Small intestine (tissue), 7 donors: ENCODE data around the gene CHN2. TPM values are rescaled to one million over a fixed set of nuclear protein-coding genes. Genes with fewer than 3 reads are reported as not detected.

Experiments
- DNase-seq, 2 donors: peaks; one replicate each; pipeline versions ENCODE4 v3.0.0 to v3.0.0-alpha.2; 2013
- FAIRE-seq: peaks from 2 replicates; lab custom pipeline; 2012; peaks lifted over from hg19 to GRCh38; lab: Jason Lieb, UNC
- H3K27ac ChIP-seq, 3 donors: one replicate each; pipeline ENCODE4 v1.5.1; 2013; ENCODE audit warnings: low read length in 2 of 3, mild to moderate bottlenecking in 2 of 3, control low read depth in 1 of 3, inconsistent platforms in 1 of 3, low read depth in 1 of 3, moderate library complexity in 1 of 3
- H3K27me3 ChIP-seq, 3 donors: one replicate each; pipeline ENCODE4 v1.6.1; 2013; ENCODE audit warnings: low read length in 3 of 3, inconsistent platforms in 1 of 3; ENCODE audit not compliant: control insufficient read depth in 3 of 3, insufficient read depth in 3 of 3
- H3K36me3 ChIP-seq, 3 donors: one replicate each; pipeline ENCODE4 v1.6.1; 2013; ENCODE audit warnings: low read length in 3 of 3, inconsistent platforms in 1 of 3, low read depth in 1 of 3, mild to moderate bottlenecking in 1 of 3, moderate library complexity in 1 of 3; ENCODE audit not compliant: control insufficient read depth in 3 of 3, insufficient read depth in 2 of 3
- H3K4me1 ChIP-seq, 3 donors: one replicate each; pipeline ENCODE4 v1.6.1; 2013; ENCODE audit warnings: low read length in 2 of 3, inconsistent platforms in 1 of 3, low read depth in 1 of 3, mild to moderate bottlenecking in 1 of 3, moderate library complexity in 1 of 3; ENCODE audit not compliant: control insufficient read depth in 3 of 3, insufficient read depth in 2 of 3
- H3K4me3 ChIP-seq, 3 donors: one replicate each; pipeline ENCODE4 v1.5.1; 2013; ENCODE audit warnings: low read length in 3 of 3, control low read depth in 1 of 3, inconsistent platforms in 1 of 3, low read depth in 1 of 3, mild to moderate bottlenecking in 1 of 3, moderate library complexity in 1 of 3
- H3K9me3 ChIP-seq, 2 donors: one replicate each; pipeline ENCODE4 v1.6.1; 2013; ENCODE audit warnings: low read depth in 1 of 2, low read length in 1 of 2; ENCODE audit not compliant: control insufficient read depth in 2 of 2, insufficient read depth in 1 of 2
- WGBS, 3 donors: extraction: QIAGEN DNeasy Blood & Tissue Kit; methylation state at CpG; one replicate each; pipeline ENCODE4 v1.1.7; 2013; 5-methylcytosine and 5-hydroxymethylcytosine counted together
- polyA plus RNA-seq, 4 donors: library from polyadenylated mRNA; stranded (reverse) in 3 of 4; unstranded in 1 of 4; fragments of 200-250 nt in 3 of 4; fragments of 120-200 nt in 1 of 4; gene quantifications; one replicate each; pipeline versions ENCODE4 v1.2.1 to v1.2.3, GENCODE V29; 2013
- donor health status: healthy with polysubstance abuse.
- donor health status: control.
- donor health status: control.
- donor health status: Bipolar disorder and iron deficiency.
- donor health status: healthy.

Gene CHN2
- polyA plus RNA-seq, 4 donors: 22.3 to 124 (median 45.2) TPM

DNA sequence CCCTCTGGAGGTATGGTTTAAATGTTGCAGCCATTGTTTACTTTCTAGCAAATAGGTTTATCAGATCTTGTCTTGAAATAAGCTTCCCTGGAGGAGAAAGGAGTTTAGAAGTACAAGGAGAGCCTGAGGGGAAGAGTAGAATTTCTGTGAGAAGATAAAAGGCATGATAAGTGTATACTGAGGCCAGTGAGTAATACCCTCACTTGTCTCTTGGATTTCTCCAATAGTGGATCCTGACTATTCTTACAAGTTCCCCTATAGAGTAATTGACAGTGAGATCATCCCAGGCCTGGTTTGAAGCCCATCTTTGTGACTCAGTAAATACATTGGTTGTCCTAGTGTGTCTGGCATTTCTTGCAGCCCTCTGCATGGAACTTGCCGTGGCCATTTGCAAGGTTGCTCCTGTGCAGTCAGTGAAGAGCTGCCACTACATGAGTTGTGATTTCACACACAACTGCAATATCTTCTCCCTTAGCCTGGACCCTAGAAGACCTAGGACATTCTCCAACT is 41.6 kb downstream of the CHN2 start:
- 95 to 100% (median 96%) methylated on average over 1 of the region's 1 CpG for WGBS, 3 donors
- no peak overlapping the region for H3K27ac ChIP-seq
- DNase-seq (no peak), FAIRE-seq (no peak)
- peaks cover 0 to 4% of the 10 kb centered on the region in 2 donors for H3K9me3 ChIP-seq
- no peak overlapping the region for H3K4me3 ChIP-seq
- no peaks in the 10 kb centered on the region for H3K27me3 ChIP-seq
- peaks cover 0 to 6% (median 2%) of the 10 kb centered on the region in 3 donors for H3K36me3 ChIP-seq
- H3K4me1 ChIP-seq: peaks cover 0 to 4% (median 2%) of the 10 kb centered on the region in 3 donors

DNA sequence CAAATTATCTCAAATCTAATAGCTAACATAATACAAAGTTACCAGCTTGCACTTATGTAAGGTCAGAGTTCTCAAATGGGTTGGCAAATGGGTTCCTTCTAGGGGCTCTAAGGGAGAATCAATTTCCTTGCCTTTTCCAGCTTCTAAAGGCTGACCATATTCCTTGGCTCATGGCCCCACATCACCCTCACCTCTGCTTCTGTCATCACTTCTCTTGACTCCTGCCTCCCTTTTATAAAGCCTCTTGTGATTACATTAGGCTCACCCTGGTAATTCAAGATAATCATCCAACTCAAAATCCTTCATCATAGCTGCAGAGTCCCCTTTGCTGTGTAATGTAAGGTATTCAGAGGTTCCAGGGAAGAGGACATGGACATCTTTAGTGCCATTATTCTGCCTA is 42.1 kb downstream of the CHN2 start:
- Histone ChIP-seq H3K27me3 (no peaks in the 10 kb centered on the region), H3K27ac (no peak overlapping the region), H3K4me1 (peaks cover 0 to 4% (median 2%) of the 10 kb centered on the region in 3 donors), H3K9me3 (peaks cover 0 to 5% of the 10 kb centered on the region in 2 donors), H3K36me3 (peaks cover 0 to 6% (median 2%) of the 10 kb centered on the region in 3 donors), H3K4me3 (no peak overlapping the region)
- DNase-seq: no peak
- FAIRE-seq: no peak

- peaks cover 0 to 5% of the 10 kb centered on the region in 2 donors for H3K9me3 ChIP-seq
- no peak for DNase-seq
- WGBS, 3 donors: 84 to 98% (median 88%) methylated on average over 3 of the region's 3 CpGs
- H3K27me3 ChIP-seq: no peaks in the 10 kb centered on the region
- peaks cover 0 to 4% (median 2%) of the 10 kb centered on the region in 3 donors for H3K4me1 ChIP-seq
- H3K4me3 ChIP-seq: no peak overlapping the region
- peaks cover 0 to 6% (median 2%) of the 10 kb centered on the region in 3 donors for H3K36me3 ChIP-seq
- FAIRE-seq: no peak
- H3K27ac ChIP-seq: no peak overlapping the region
Observed at GRCh38 chr7:29237489-29237888, 42.9 kb downstream of the CHN2 start.

DNA sequence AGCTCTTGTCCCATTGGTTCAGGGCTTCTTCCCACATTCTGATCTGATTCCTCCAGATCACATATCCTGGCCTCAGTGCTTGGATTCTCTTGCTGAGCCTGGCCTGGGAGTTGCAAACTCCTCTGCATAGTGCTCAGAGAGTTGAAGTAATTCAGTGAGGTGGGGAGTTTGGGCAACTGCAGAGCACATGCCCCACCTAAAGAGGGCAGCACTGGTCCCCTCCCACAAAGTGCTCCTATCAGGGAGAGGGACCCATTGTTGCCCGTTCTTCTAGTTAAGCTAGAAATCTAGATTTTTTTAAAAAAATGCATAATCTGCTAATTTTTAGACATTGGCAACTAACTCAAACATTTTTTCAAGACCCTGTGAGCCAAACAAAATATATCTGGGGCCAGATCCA is 45.1 kb downstream of the CHN2 start:
- no peak overlapping the region for H3K27ac ChIP-seq
- peaks cover 0 to 6% (median 2%) of the 10 kb centered on the region in 3 donors for H3K36me3 ChIP-seq
- 71 to 97% (median 84%) methylated on average over 1 of the region's 1 CpG for WGBS, 3 donors
- no peak overlapping the region for H3K4me3 ChIP-seq
- FAIRE-seq (no peak), DNase-seq (no peak)
- H3K27me3 ChIP-seq: no peaks in the 10 kb centered on the region
- peaks cover 0 to 5% of the 10 kb centered on the region in 2 donors for H3K9me3 ChIP-seq
- peaks cover 0 to 2% (median 0%) of the 10 kb centered on the region in 3 donors for H3K4me1 ChIP-seq

DNA sequence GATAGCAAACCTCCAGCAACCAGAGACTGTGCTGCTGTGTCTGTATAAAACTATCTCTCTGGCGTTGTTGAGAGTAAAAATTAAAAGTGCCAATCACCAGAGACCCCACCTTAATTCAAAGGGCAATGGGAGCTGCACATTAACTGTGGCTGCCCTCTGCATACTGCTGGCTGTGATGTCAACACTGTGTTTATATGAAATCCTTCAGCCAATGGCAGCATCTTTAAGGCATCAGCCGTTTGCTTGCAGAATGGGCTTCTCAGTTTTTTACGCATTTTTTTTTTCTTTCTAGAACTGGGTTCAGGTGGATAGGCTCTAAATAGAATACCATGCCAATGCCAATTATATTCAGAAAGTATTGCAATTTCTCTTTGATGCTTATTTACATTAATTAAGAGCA is 47.7 kb downstream of the CHN2 start:
- peaks cover 0 to 10% (median 2%) of the 10 kb centered on the region in 3 donors for H3K36me3 ChIP-seq
- no peak overlapping the region for H3K4me3 ChIP-seq
- WGBS, 3 donors: 60 to 70% (median 61%) methylated on average over 3 of the region's 3 CpGs
- peaks cover 0 to 2% (median 0%) of the 10 kb centered on the region in 3 donors for H3K4me1 ChIP-seq
- H3K27ac ChIP-seq: no peak overlapping the region
- DNase-seq (no peak), FAIRE-seq (no peak)
- no peaks in the 10 kb centered on the region for H3K27me3 ChIP-seq
- H3K9me3 ChIP-seq: peaks cover 0 to 5% of the 10 kb centered on the region in 2 donors

DNA sequence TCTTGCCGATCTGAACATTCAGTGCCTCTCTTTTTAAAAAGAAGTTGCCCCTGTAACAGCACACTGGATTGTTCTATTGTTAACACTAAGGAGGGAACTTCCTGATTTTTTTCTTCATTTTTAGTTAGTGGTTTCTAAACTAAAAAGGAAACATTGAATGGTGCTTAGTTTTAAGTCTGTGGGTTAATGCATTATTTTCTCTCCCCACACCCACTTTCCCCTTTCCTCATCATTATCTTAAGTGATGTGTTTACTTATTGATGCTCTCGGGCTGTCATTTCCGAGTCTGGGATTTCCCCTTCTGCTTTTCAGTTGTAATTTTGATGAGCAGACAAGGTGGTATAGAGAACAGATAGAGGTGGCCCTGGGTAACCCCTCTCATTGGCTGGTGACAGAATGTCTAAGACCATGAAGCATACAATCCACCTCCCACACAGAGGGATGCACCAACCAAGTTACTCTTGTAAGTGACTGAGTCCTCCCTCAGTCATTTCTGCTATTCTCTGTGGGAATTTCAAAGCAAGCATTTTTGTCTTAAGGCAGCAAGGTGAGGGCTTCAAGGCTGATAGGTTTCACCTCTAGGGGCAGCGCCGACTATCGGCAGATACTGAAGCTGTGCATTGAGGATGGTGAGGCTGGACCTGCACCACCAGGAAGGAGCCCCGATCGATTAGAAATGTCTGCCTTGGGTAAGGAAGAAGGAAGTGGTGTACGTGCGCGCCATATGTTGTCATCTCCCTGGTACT is 49.5 kb downstream of the CHN2 start:
- FAIRE-seq: no peak
- WGBS, 3 donors: 69 to 82% (median 71%) methylated on average over 11 of the region's 11 CpGs
- Histone ChIP-seq H3K4me1 (peaks cover under 1 to 9% (median 2%) of the 10 kb centered on the region in 3 donors), H3K9me3 (peaks cover 0 to 7% of the 10 kb centered on the region in 2 donors), H3K27me3 (no peaks in the 10 kb centered on the region), H3K27ac (no peak overlapping the region), H3K4me3 (no peak overlapping the region), H3K36me3 (peaks cover 0 to 14% (median 0%) of the 10 kb centered on the region in 3 donors)
- no peak for DNase-seq

- DNase-seq: no peak
- FAIRE-seq: no peak
- WGBS, 3 donors: 79 to 81% (median 80%) methylated on average over 6 of the region's 6 CpGs
- H3K27me3 ChIP-seq: no peaks in the 10 kb centered on the region
- peaks cover 0 to 3% of the 10 kb centered on the region in 2 donors for H3K9me3 ChIP-seq
- no peak overlapping the region for H3K4me3 ChIP-seq
- peaks cover 0 to 8% (median 0%) of the 10 kb centered on the region in 3 donors for H3K36me3 ChIP-seq
- H3K27ac ChIP-seq: no peak overlapping the region
- H3K4me1 ChIP-seq: peaks cover 2 to 14% (median 4%) of the 10 kb centered on the region in 3 donors
Observed at GRCh38 chr7:29247224-29247962, 52.8 kb downstream of the CHN2 start.

- Histone ChIP-seq H3K27me3 (no peaks in the 10 kb centered on the region), H3K4me3 (no peak overlapping the region), H3K9me3 (peaks cover 0 to 3% of the 10 kb centered on the region in 2 donors), H3K4me1 (peaks cover 2 to 14% (median 4%) of the 10 kb centered on the region in 3 donors), H3K36me3 (peaks cover 0 to 8% (median 0%) of the 10 kb centered on the region in 3 donors), H3K27ac (peak overlapping the region in 2 of 3 donors; percentile 49 to 52)
- DNase-seq (no peak), FAIRE-seq (no peak)
- 92 to 94% (median 93%) methylated on average over 3 of the region's 3 CpGs for WGBS, 3 donors
Observed at GRCh38 chr7:29247963-29248236, 53.3 kb downstream of the CHN2 start.
